HepG2 (cell line): ENCODE results near the gene HSD11B1. TPM values are rescaled to one million over a fixed set of nuclear protein-coding genes. Genes with fewer than 3 reads are reported as not detected.

Experiments used
- ATAC-seq: fragments of 200-7000 bp; cut with Tn5 transposase; 3 replicates; pipeline ENCODE4 v1.9.1; 2020; ENCODE audit warnings: mild to moderate bottlenecking, moderate library complexity
- BruUV-seq: library from RNA; stranded (reverse); fragments of 400-500 nt; replicated peaks from 2 replicates; lab custom pipeline; 2021; lab: Mats Ljungman, UMichigan
- CTCF ChIA-PET: fragments of 300-600 bp; formaldehyde crosslinking; extraction: SDS; loops from one replicate; lab custom pipeline; 2021; ENCODE audit warnings: low total read pairs, inconsistent platforms, low intra/inter-chr PET ratio; lab: Yijun Ruan, JAX
- POLR2A ChIA-PET: fragments of 350-600 bp; sonication (Branson Sonifier 250); formaldehyde crosslinking; loops from one replicate; lab custom pipeline; 2020; ENCODE audit warnings: antibody characterized with exemption, inconsistent platforms; lab: Yijun Ruan, JAX
- DNase-seq: peaks from one replicate; pipeline ENCODE4 v3.0.0-alpha.2; 2015; ENCODE audit warnings: low spot score
- FAIRE-seq: peaks from 3 replicates; lab custom pipeline; 2011; peaks lifted over from hg19 to GRCh38; lab: Jason Lieb, UNC
- H2AFZ ChIP-seq: one replicate; pipeline ENCODE4 v1.6.1; 2011; ENCODE audit warnings: low read length, inconsistent platforms
- H3K27ac ChIP-seq: fragments of 300-600 bp; 3 replicates; pipeline ENCODE4 v1.8.0; 2011; ENCODE audit warnings: mixed run types, mild to moderate bottlenecking, mixed read lengths, low read length, inconsistent platforms; ENCODE audit not compliant: insufficient read depth; ENCODE audit errors: extremely low read length
- H3K27me3 ChIP-seq, 2 experiments: fragments of 200-600 bp in 1 of 2; 2 replicates in 1 of 2; 3 replicates in 1 of 2; pipeline versions ENCODE4 v1.6.0 to v1.8.0; 2011; ENCODE audit warnings: low read length in 2 of 2, mild to moderate bottlenecking in 2 of 2, moderate library complexity in 2 of 2, inconsistent platforms in 1 of 2; ENCODE audit not compliant: insufficient read depth in 2 of 2, control insufficient read depth in 1 of 2
- H3K36me3 ChIP-seq, 2 experiments: fragments of 200-600 bp in 1 of 2; replicated peaks in 1 of 2; 2 replicates in 1 of 2; 3 replicates in 1 of 2; pipeline versions ENCODE4 v1.5.1 to v1.8.0; 2011; ENCODE audit warnings: low read length in 2 of 2, inconsistent platforms in 1 of 2; ENCODE audit not compliant: insufficient read depth in 2 of 2, control insufficient read depth in 1 of 2
- H3K4me1 ChIP-seq: 2 replicates; pipeline ENCODE4 v1.5.1; 2012; ENCODE audit warnings: low read length, inconsistent platforms; ENCODE audit not compliant: insufficient read depth
- H3K4me2 ChIP-seq: 2 replicates; pipeline ENCODE4 v1.6.0; 2011; ENCODE audit warnings: low read depth, low read length, inconsistent platforms
- H3K4me3 ChIP-seq, 3 experiments: fragments of 200-600 bp in 1 of 3; sonication (generic), shearing (Covaris generic) in 1 of 3; replicated peaks in 1 of 3; 2 replicates each; pipeline ENCODE4 v1.5.1; 2011 to 2016; ENCODE audit warnings: low read length in 3 of 3, inconsistent platforms in 2 of 3, low read depth in 2 of 3, mild to moderate bottlenecking in 2 of 3, control low read depth in 1 of 3, mixed read lengths in 1 of 3; ENCODE audit not compliant: insufficient read depth in 1 of 3
- H3K79me2 ChIP-seq: one replicate; pipeline ENCODE4 v1.6.1; 2011; ENCODE audit warnings: low read length, inconsistent platforms; ENCODE audit not compliant: insufficient read depth
- H3K9ac ChIP-seq: 2 replicates; pipeline ENCODE4 v1.6.0; 2011; ENCODE audit warnings: mild to moderate bottlenecking, low read depth, low read length, inconsistent platforms; ENCODE audit not compliant: insufficient read depth
- H3K9me3 ChIP-seq: 2 replicates; pipeline ENCODE4 v1.5.1; 2012; ENCODE audit warnings: mild to moderate bottlenecking, low read length
- H4K20me1 ChIP-seq: 2 replicates; pipeline ENCODE4 v1.6.0; 2011; ENCODE audit warnings: inconsistent platforms, mild to moderate bottlenecking, low read length, moderate library complexity; ENCODE audit not compliant: insufficient read depth
- MAFK ChIP-seq, 2 experiments: IDR thresholded peaks in 1 of 2; conservative IDR thresholded peaks in 1 of 2; 2 replicates each; pipeline ENCODE4 v1.6.1; 2011; ENCODE audit warnings: improper control_type of control experiment in 2 of 2, low read length in 2 of 2
- MBNL3 ChIP-seq: fragments of 250-450 bp; sonication (Bioruptor Pico); conservative IDR thresholded peaks from 2 replicates; pipeline ENCODE4 v1.8.0; 2022; ENCODE audit warnings: mild to moderate bottlenecking, inconsistent platforms
- NR2F2 ChIP-seq: IDR thresholded peaks from 2 replicates; pipeline ENCODE4 v1.6.1; 2012; ENCODE audit warnings: low read depth, inconsistent platforms, borderline replicate concordance
- NR2F6 ChIP-seq, 2 experiments: IDR thresholded peaks; 2 replicates each; pipeline ENCODE4 v1.6.1; 2016; ENCODE audit warnings: antibody characterized with exemption in 1 of 2, mild to moderate bottlenecking in 1 of 2
- POLR2AphosphoS2 ChIP-seq: IDR thresholded peaks from 2 replicates; pipeline ENCODE4 v1.6.1; 2011; ENCODE audit warnings: low read depth, low read length, improper control_type of control experiment
- PRMT3 ChIP-seq: sonication (generic); formaldehyde crosslinking; IDR thresholded peaks from 2 replicates; pipeline ENCODE4 v1.8.1; 2022; ENCODE audit warnings: low read depth, mild to moderate bottlenecking, moderate library complexity, missing genetic modification reagents, borderline replicate concordance
- TEAD2 ChIP-seq: sonication (generic); formaldehyde crosslinking; IDR thresholded peaks from 2 replicates; pipeline ENCODE4 v1.9.0; 2021; ENCODE audit warnings: missing genetic modification reagents
- TOE1 ChIP-seq: sonication (generic); formaldehyde crosslinking; IDR thresholded peaks from 2 replicates; pipeline ENCODE4 v1.4.0; 2020; ENCODE audit warnings: mild to moderate bottlenecking, missing genetic modification reagents
- ZNF253 ChIP-seq: sonication (generic); formaldehyde crosslinking; IDR thresholded peaks from 2 replicates; pipeline ENCODE4 v1.8.0; 2022; ENCODE audit warnings: mild to moderate bottlenecking, missing genetic modification reagents, borderline replicate concordance
- ZNF577 ChIP-seq: sonication (generic); formaldehyde crosslinking; IDR thresholded peaks from 2 replicates; pipeline ENCODE4 v1.4.0; 2020; ENCODE audit warnings: mild to moderate bottlenecking, low read depth, missing genetic modification reagents, borderline replicate concordance
- ZNF781 ChIP-seq: sonication (generic); formaldehyde crosslinking; IDR thresholded peaks from 2 replicates; pipeline ENCODE4 v1.5.1; 2020; ENCODE audit warnings: borderline replicate concordance, mild to moderate bottlenecking, missing genetic modification reagents; ENCODE audit errors: not compliant biosample characterization
- WGBS: methylation state at CpG from one replicate; pipeline ENCODE4 v1.1.6; 2017; ENCODE audit warnings: low lambda C conversion rate; 5-methylcytosine and 5-hydroxymethylcytosine counted together
- in situ Hi-C: cut with HindIII; loops from 2 replicates; pipeline ENCODE4 v1.10.0; 2017; ENCODE audit warnings: low pct_unique_long_range_greater_than_20kb; ENCODE audit not compliant: extremely low pct_ligation_motif_present
- intact Hi-C: fragments of 100-400 bp; cut with micrococcal nuclease; formaldehyde crosslinking; loops from one replicate; pipeline ENCODE4 v1.10.0; 2022; ENCODE audit not compliant: unreplicated experiment
- polyA plus RNA-seq, 8 experiments: library from polyadenylated mRNA; depleted of rRNA in 3 of 8; stranded (reverse) in 7 of 8; unstranded in 1 of 8; fragments of >200 nt; fragmentation: Illumina TruSeq in 4 of 8; extraction: Trizol in 4 of 8; gene quantifications; 2 replicates each; pipeline versions ENCODE4 v1.2.1 to v1.2.3, GENCODE V29; 2011 to 2016; ENCODE audit warnings: low read depth in 4 of 8, missing spikeins in 1 of 8, mixed read lengths in 1 of 8; ENCODE audit not compliant: insufficient read depth in 1 of 8
- total RNA-seq, 5 experiments: library from RNA; depleted of rRNA; stranded (reverse); fragments of >200 nt; fragmentation: Illumina TruSeq; extraction: Trizol; gene quantifications; 2 replicates each; pipeline ENCODE4 v1.2.3, GENCODE V29; 2016; ENCODE audit warnings: low read depth in 1 of 5
- TF ChIP-seq, protein P1 (sequence below): sonication (generic); formaldehyde crosslinking; IDR thresholded peaks from 2 replicates; pipeline ENCODE4 v1.4.0; 2020; ENCODE audit warnings: mild to moderate bottlenecking, missing genetic modification reagents

HSD11B1 gene
- total and polyA plus RNA-seq, 2 of the 13 experiments (the other 11 are each of a cell fraction or from before 2014, with no cell fraction given), result not detected

DNA sequence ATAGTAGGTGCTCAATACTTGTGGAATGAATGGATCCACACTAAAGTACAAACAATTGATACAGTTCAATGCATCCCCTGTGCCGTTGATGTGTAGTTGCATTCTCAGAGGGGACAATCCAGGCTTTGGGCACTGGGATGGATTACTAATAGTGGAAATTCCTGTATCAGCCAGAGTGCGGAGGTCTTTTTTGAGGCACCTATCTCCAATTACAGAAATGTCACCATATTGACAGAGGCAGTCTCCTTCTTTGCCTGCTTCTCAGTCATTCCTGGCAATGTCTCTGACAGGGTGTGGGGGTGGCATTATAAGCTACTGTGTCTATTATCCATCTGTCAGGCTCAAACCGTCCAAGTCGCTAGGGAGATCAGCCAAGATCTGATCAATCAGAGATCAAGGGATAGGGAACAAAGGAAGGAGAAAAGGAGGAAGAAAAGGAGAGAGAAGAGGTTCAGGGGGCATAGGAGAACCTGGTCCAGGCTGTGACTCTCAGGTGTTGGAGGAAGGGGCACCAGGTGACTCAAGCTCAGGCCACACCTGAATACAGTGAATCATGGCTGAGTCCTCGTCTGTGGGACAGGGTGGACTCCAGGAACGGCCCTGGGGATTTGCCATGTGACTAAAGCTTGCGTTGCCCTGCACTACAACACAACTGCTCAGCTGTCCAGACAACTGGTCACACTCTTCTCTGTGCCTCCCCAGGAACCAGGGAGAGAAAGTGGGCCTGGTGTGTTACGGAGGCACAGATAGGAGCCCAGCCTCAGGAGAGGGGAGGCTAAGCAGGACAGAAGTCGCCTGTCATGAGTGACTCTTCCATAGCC lies 49.0 kb upstream of the HSD11B1 start:
- FAIRE-seq, result no peak
- no peak overlapping the region for H2AFZ ChIP-seq
- ChIA-PET CTCF (no interaction called here), POLR2A (no interaction called here)
- WGBS, result 27% methylated on average over 5 of the region's 9 CpGs
- no peak for TF ChIP-seq ZNF253 (CRISPR knock-in tag)
- TF ChIP-seq ZNF781 (CRISPR knock-in tag), result no peak
- TF ChIP-seq MAFK (conservative IDR thresholded peaks at IDR 0.05 in 1 of 2, IDR thresholded peaks at IDR 0.05 in 1 of 2; ENCODE audit: low read length in 2 of 2), result no peak
- TF ChIP-seq TEAD2 (CRISPR knock-in tag), result no peak
- no peaks in the 10 kb centered on the region for H3K9me3 ChIP-seq
- in situ Hi-C loops, result no loop called here
- H3K4me2 ChIP-seq, result no peak overlapping the region
- H3K27ac ChIP-seq, result no peak overlapping the region
- H3K4me1 ChIP-seq, result peaks cover 38% of the 10 kb centered on the region
- no TSS peak for BruUV-seq
- H4K20me1 ChIP-seq, result no peaks in the 10 kb centered on the region
- intact Hi-C loops, result no loop called here
- no peak for ATAC-seq
- peaks cover 2 to 8% of the 10 kb centered on the region in 2 experiments; a peak in 1 of 5 replicates for H3K27me3 ChIP-seq
- no peaks in the 10 kb centered on the region for H3K36me3 ChIP-seq
- DNase-seq, result no peak
- no peak overlapping the region for H3K9ac ChIP-seq
- no peaks in the 10 kb centered on the region for H3K79me2 ChIP-seq
- no peak overlapping the region for H3K4me3 ChIP-seq

DNA sequence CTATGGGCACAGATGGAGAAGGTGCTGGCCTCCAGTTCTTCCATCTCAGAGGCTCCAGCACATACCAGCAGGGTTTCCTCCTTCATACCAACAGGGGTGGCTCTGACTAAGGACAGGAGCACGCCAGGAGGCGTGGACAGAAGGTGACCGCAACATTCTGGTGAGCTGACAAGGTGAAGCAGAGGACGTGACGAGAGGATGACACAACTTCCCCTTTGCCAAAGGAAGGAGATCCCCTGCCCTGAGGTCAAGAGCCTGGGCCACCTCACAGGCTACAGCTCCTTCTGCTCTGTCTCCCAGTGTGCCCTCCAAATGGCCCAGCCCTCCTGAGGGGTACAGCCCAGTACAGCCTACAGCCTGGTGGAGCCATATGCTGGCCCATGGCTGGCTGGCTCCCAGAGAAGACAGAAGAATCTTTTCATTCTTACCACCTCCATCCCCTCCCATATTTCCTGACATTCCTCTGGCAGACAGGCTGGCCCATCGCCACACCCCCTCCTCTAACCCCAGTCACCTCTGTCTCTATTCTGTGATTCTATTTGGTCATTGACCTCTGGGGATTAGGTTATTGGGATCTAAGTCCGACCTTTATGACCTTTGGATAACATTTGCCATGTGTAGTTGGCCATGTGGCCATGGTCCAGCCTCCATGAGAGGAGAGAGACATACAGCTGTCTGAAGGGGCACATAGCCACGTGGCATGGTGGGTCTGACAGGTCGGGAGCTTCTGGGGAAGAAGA lies 47.3 kb upstream of the HSD11B1 start:
- Histone ChIP-seq H3K4me2 (no peak overlapping the region), H2AFZ (no peak overlapping the region), H3K4me3 (no peak overlapping the region), H3K27ac (no peak overlapping the region), H3K79me2 (no peaks in the 10 kb centered on the region), H3K9ac (no peak overlapping the region), H4K20me1 (no peaks in the 10 kb centered on the region), H3K4me1 (peaks cover 39% of the 10 kb centered on the region), H3K9me3 (no peaks in the 10 kb centered on the region), H3K27me3 (peaks cover 2 to 5% of the 10 kb centered on the region in 2 experiments; a peak in 1 of 5 replicates), H3K36me3 (no peaks in the 10 kb centered on the region)
- ChIA-PET POLR2A (no interaction called here), CTCF (no interaction called here)
- in situ Hi-C loops (no loop called here), intact Hi-C loops (no loop called here)
- DNase-seq (no peak), FAIRE-seq (no peak), ATAC-seq (no peak)
- no TSS peak for BruUV-seq
- WGBS, result 25% methylated on average over 9 of the region's 9 CpGs
- no peak for TF ChIP-seq TOE1 (CRISPR knock-in tag)
- peak; percentile 42 for TF ChIP-seq NR2F6 (IDR thresholded peaks at IDR 0.05)
- TF ChIP-seq NR2F6 (CRISPR knock-in tag; IDR thresholded peaks at IDR 0.05), result no peak
- TF ChIP-seq, protein P1, sequence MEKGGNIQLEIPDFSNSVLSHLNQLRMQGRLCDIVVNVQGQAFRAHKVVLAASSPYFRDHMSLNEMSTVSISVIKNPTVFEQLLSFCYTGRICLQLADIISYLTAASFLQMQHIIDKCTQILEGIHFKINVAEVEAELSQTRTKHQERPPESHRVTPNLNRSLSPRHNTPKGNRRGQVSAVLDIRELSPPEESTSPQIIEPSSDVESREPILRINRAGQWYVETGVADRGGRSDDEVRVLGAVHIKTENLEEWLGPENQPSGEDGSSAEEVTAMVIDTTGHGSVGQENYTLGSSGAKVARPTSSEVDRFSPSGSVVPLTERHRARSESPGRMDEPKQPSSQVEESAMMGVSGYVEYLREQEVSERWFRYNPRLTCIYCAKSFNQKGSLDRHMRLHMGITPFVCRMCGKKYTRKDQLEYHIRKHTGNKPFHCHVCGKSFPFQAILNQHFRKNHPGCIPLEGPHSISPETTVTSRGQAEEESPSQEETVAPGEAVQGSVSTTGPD (CRISPR knock-in tag), result no peak
- no peak for TF ChIP-seq PRMT3
- TF ChIP-seq MBNL3 (CRISPR knock-in tag), result no peak
- TF ChIP-seq POLR2AphosphoS2, result no peak
- peak; percentile 74; the same call in 1 of the 2 replicates for TF ChIP-seq NR2F2
- TF ChIP-seq ZNF577 (CRISPR knock-in tag), result no peak
